GM19328 (cell line): Measurements from ENCODE around the gene CHD2.

Experiments used
- ATAC-seq: cut with Tn5 transposase; IDR thresholded peaks from one replicate; pipeline ENCODE4 v1.9.1; 2021; ENCODE audit warnings: mild to moderate bottlenecking, moderate library complexity; ENCODE audit not compliant: unreplicated experiment

The CHD2 gene

GRCh38 chr15:92954578-92954977, 54.5 kb downstream of the CHD2 start:
- ATAC-seq = no peak

- ATAC-seq = no peak
These were observed 55.6 kb downstream of the CHD2 start for GRCh38 chr15:92955706-92956105.

- ATAC-seq = no peak
These were observed 58.0 kb downstream of the CHD2 start for GRCh38 chr15:92958105-92958504.

- no peak for ATAC-seq
These were observed 59.1 kb downstream of the CHD2 start for GRCh38 chr15:92959219-92959618.

- no peak for ATAC-seq
These were observed 61.0 kb downstream of the CHD2 start for GRCh38 chr15:92960996-92961681.

GRCh38 chr15:92962914-92963313, 62.8 kb downstream of the CHD2 start:
- ATAC-seq = no peak

GRCh38 chr15:92963794-92964193, 63.7 kb downstream of the CHD2 start:
- ATAC-seq = no peak

GRCh38 chr15:92968926-92969651, 69.0 kb downstream of the CHD2 start:
- ATAC-seq = no peak

GRCh38 chr15:92970656-92971055, 70.5 kb downstream of the CHD2 start:
- ATAC-seq = no peak

- ATAC-seq = no peak
These were observed 71.0 kb downstream of the CHD2 start for GRCh38 chr15:92971081-92971480.

GRCh38 chr15:92971713-92972112, 71.6 kb downstream of the CHD2 start:
- ATAC-seq = no peak

GRCh38 chr15:92974183-92974915, 74.2 kb downstream of the CHD2 start:
- ATAC-seq = no peak

GRCh38 chr15:92979011-92979701, 79.0 kb downstream of the CHD2 start:
- no peak for ATAC-seq

GRCh38 chr15:92981333-92981732, 81.2 kb downstream of the CHD2 start:
- no peak for ATAC-seq

- ATAC-seq = no peak
These were observed 84.0 kb downstream of the CHD2 start for GRCh38 chr15:92984161-92984560.

- ATAC-seq = no peak
These were observed 89.3 kb downstream of the CHD2 start for GRCh38 chr15:92989470-92989869.

- no peak for ATAC-seq
These were observed 89.9 kb downstream of the CHD2 start for GRCh38 chr15:92990031-92990430.

- no peak for ATAC-seq
These were observed 92.6 kb downstream of the CHD2 start for GRCh38 chr15:92992720-92993119.

GRCh38 chr15:92997821-92998220, 97.7 kb downstream of the CHD2 start:
- ATAC-seq = no peak

GRCh38 chr15:93001156-93001555, 101.0 kb downstream of the CHD2 start:
- no peak for ATAC-seq

GRCh38 chr15:93001881-93002280, 101.8 kb downstream of the CHD2 start:
- no peak for ATAC-seq
